ENCODE data around the gene PRSS48.

DNA sequence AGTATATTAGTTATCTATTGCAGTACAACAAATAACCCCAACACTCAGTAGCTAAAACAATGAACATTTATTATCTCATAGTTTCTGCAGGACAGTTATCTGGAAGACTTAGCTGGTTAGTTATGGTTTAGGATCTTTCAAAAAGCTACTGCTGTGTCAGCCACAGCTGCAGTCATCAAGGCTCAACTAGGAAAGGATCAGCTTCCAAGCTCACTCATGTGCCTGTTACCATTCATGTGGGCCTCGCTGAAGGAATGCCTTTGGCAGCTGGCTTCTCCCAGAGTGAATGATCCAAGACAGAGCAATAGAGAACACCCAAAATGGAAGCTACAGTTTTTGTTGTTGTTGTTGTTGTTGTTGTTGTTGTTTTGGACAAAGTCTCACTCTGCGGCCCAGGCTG, 13.5 kb upstream of the PRSS48 start:
- TF ChIP-seq EZH2phosphoT487 (IDR thresholded peaks at IDR 0.05; ENCODE audit: borderline replicate concordance) = no peak
- TF ChIP-seq, protein P1, sequence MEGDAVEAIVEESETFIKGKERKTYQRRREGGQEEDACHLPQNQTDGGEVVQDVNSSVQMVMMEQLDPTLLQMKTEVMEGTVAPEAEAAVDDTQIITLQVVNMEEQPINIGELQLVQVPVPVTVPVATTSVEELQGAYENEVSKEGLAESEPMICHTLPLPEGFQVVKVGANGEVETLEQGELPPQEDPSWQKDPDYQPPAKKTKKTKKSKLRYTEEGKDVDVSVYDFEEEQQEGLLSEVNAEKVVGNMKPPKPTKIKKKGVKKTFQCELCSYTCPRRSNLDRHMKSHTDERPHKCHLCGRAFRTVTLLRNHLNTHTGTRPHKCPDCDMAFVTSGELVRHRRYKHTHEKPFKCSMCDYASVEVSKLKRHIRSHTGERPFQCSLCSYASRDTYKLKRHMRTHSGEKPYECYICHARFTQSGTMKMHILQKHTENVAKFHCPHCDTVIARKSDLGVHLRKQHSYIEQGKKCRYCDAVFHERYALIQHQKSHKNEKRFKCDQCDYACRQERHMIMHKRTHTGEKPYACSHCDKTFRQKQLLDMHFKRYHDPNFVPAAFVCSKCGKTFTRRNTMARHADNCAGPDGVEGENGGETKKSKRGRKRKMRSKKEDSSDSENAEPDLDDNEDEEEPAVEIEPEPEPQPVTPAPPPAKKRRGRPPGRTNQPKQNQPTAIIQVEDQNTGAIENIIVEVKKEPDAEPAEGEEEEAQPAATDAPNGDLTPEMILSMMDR (conservative IDR thresholded peaks at IDR 0.05; ENCODE audit: low read length) = no peak
